HUDEP-2 (cell line): Measurements from ENCODE around the gene ALDH5A1.

ENCODE experiments used
- DNase-seq, 76 experiments: peaks; one replicate each; lab custom pipeline; 2025; ENCODE audit not compliant: unreplicated experiment in 76 of 76; lab: John Stamatoyannopoulos, UW

Gene ALDH5A1

GRCh38 chr6:24564081-24564480 is 69.3 kb downstream of the ALDH5A1 start:
- no peak for DNase-seq

GRCh38 chr6:24565196-24565595 is 70.4 kb downstream of the ALDH5A1 start:
- DNase-seq: no peak

- no peak for DNase-seq
These were observed 71.4 kb downstream of the ALDH5A1 start for GRCh38 chr6:24566020-24566767.

- DNase-seq: no peak
These were observed 73.9 kb downstream of the ALDH5A1 start for GRCh38 chr6:24568683-24569082.

GRCh38 chr6:24569811-24570210 is 75.0 kb downstream of the ALDH5A1 start:
- DNase-seq: no peak

GRCh38 chr6:24571361-24571760 is 76.6 kb downstream of the ALDH5A1 start:
- DNase-seq: no peak

GRCh38 chr6:24574809-24575208 is 80.0 kb downstream of the ALDH5A1 start:
- DNase-seq: no peak

GRCh38 chr6:24576447-24576846 is 81.7 kb downstream of the ALDH5A1 start:
- DNase-seq: no peak

- DNase-seq: peak in 70 of 76 experiments; percentile 12 to 85 (median 62)
These were observed 86.4 kb downstream of the ALDH5A1 start for GRCh38 chr6:24581084-24581669.

GRCh38 chr6:24583463-24584381 is 89.0 kb downstream of the ALDH5A1 start:
- peak in 68 of 76 experiments; percentile 10 to 81 (median 56) for DNase-seq

GRCh38 chr6:24584382-24584720 is 89.6 kb downstream of the ALDH5A1 start:
- no peak for DNase-seq
